Heart left ventricle (tissue), 16 donors: Measurements from ENCODE around the gene CRHR1. TPM values are rescaled to one million over a fixed set of nuclear protein-coding genes. Genes with fewer than 3 reads are reported as not detected.

Source experiments
- ATAC-seq, 4 donors: fragments of 200-7000 bp; cut with Tn5 transposase; one replicate each; pipeline ENCODE4 v1.9.1; 2020 to 2022; ENCODE audit warnings: moderate library complexity in 4 of 4, mild to moderate bottlenecking in 3 of 4, moderate number of reproducible peaks in 1 of 4
- DNase-seq, 5 donors: peaks; one replicate each; pipeline ENCODE4 v3.0.0-alpha.2; 2020
- H3K27ac ChIP-seq, 12 donors: fragments of 200-600 bp; sonication (generic) in 4 of 12; one replicate each; pipeline versions ENCODE4 v1.5.0 to v1.8.0; 2016 to 2022; ENCODE audit warnings: mild to moderate bottlenecking in 2 of 12
- H3K27me3 ChIP-seq, 9 donors: fragments of 200-600 bp; sonication (generic) in 2 of 9; one replicate each; pipeline versions ENCODE4 v1.5.1 to v1.8.0; 2016 to 2022; ENCODE audit warnings: mild to moderate bottlenecking in 3 of 9
- H3K36me3 ChIP-seq, 9 donors: fragments of 200-600 bp; sonication (generic) in 2 of 9; one replicate each; pipeline versions ENCODE4 v1.5.0 to v1.8.0; 2018 to 2022; ENCODE audit warnings: mild to moderate bottlenecking in 2 of 9
- H3K4me1 ChIP-seq, 12 donors: fragments of 200-600 bp; sonication (generic) in 4 of 12; one replicate each; pipeline versions ENCODE4 v1.5.0 to v1.8.0; 2016 to 2022; ENCODE audit warnings: mild to moderate bottlenecking in 3 of 12
- H3K4me3 ChIP-seq, 12 donors: fragments of 200-600 bp; sonication (generic) in 4 of 12; one replicate each; pipeline versions ENCODE4 v1.5.0 to v1.8.0; 2017 to 2022; ENCODE audit warnings: mild to moderate bottlenecking in 9 of 12, moderate library complexity in 4 of 12
- H3K9me3 ChIP-seq, 12 donors: fragments of 200-600 bp; sonication (generic) in 4 of 12; one replicate each; pipeline versions ENCODE4 v1.5.0 to v1.8.0; 2016 to 2022; ENCODE audit warnings: mild to moderate bottlenecking in 1 of 12
- CTCF ChIP-seq, 12 donors: fragments of 200-600 bp; sonication (generic) in 4 of 12; IDR thresholded peaks; one replicate each; pipeline versions ENCODE4 v1.5.0 to v1.8.0; 2018 to 2022; ENCODE audit warnings: antibody characterized with exemption in 12 of 12, mild to moderate bottlenecking in 5 of 12
- POLR2A ChIP-seq, 2 donors: fragments of 450-650 bp; IDR thresholded peaks; one replicate each; pipeline ENCODE4 v1.6.1; 2017; ENCODE audit warnings: antibody characterized with exemption in 2 of 2, mild to moderate bottlenecking in 2 of 2, moderate library complexity in 2 of 2
- WGBS, 4 donors: extraction: QIAGEN DNeasy Blood & Tissue Kit in 2 of 4; methylation state at CpG; one replicate each; pipeline versions ENCODE4 v1.1.5 to v1.1.7; 2013 to 2018; 5-methylcytosine and 5-hydroxymethylcytosine counted together
- intact Hi-C, 10 donors: fragments of 100-400 bp; cut with DNase I; formaldehyde crosslinking; loops; one replicate each; pipeline versions ENCODE4 v1.11.1 to v1.14.2; 2022
- polyA plus RNA-seq, 2 donors: library from polyadenylated mRNA; stranded (reverse); fragments of 200-250 nt; gene quantifications; one replicate each; pipeline ENCODE4 v1.2.3, GENCODE V29; 2013
- total RNA-seq, 9 donors: library from RNA; depleted of rRNA in 2 of 9; stranded (reverse); fragments of >200 nt in 2 of 9; fragmentation: NEBNext Ultra II Directional in 3 of 9; extraction: Animal tissue kit (Norgen Biotek cat#: 25700) in 3 of 9; gene quantifications; one replicate each; pipeline versions ENCODE4 v1.1.0 to v1.2.4, GENCODE V29; 2016 to 2023
- donor health status: ischemic (EF 13 %, LVEDD 7.1; RV severe dilation, severe dysfunction).
- donor health status: healthy with polysubstance abuse.
- donor health status: DM: no; HTN: yes; CAD: no.
- donor health status: DM: no; HTN: no; CAD: no.
- donor health status: ischemic (EF 25% LVEDD 6.9; RV normal size, moderate dysfunction).
- donor health status: ischemic (EF 25% LVEDD 5.7; RV mildly dilated, moderate dysfunction).
- donor health status: healthy.
- donor health status: DM: yes; HTN: yes; CAD: no.
- donor health status: ischemic (EF 35%, LVEDD 5.7; RV mildly dilated, moderate dysfunction).
- donor health status: nonischemic (EF 11% LVEDD 7.7; RV severe dilation, severe dysfunction).
- donor health status: DM: yes; HTN: yes; CAD: no.
- donor health status: PGD.
- donor health status: ischemic (EF 29% LVEDD 5.4; RV normal size, mild dysfunction).
- donor health status: nonischemic (EF 23%, LVEDD 6.1; RV moderate dilation, normal function).

The CRHR1 gene
- total and polyA plus RNA-seq, 11 donors: 0.52 TPM; not detected in 10

GRCh38 chr17:45874151-45874550 is 90.0 kb downstream of the CRHR1 start:
- DNase-seq: no peak
- WGBS, 4 donors: 64 to 67% (median 67%) methylated on average over 3 of the region's 3 CpGs
- no peak for ATAC-seq

GRCh38 chr17:45876539-45876938 is 92.4 kb downstream of the CRHR1 start:
- WGBS, 4 donors: 66 to 82% (median 77%) methylated on average over 3 of the region's 3 CpGs
- peaks cover 0 to 34% (median 0%) of the 10 kb centered on the region in 9 donors for H3K27me3 ChIP-seq
- no peaks in the 10 kb centered on the region for H3K4me1 ChIP-seq
- H3K36me3 ChIP-seq: no peaks in the 10 kb centered on the region
- H3K27ac ChIP-seq: no peak overlapping the region
- DNase-seq (no peak), ATAC-seq (no peak)
- intact Hi-C loops: no loop called here
- no peak overlapping the region for H3K4me3 ChIP-seq
- H3K9me3 ChIP-seq: peaks cover 0 to 5% (median 0%) of the 10 kb centered on the region in 12 donors
- TF ChIP-seq POLR2A (IDR thresholded peaks at IDR 0.05): no peak
- TF ChIP-seq CTCF (IDR thresholded peaks at IDR 0.05): no peak

More at GRCh38 chr17:45874151-45874550, 90.0 kb downstream of the CRHR1 start:
- intact Hi-C loops: no loop called here
- no peak for TF ChIP-seq POLR2A (IDR thresholded peaks at IDR 0.05)
- H3K4me3 ChIP-seq: no peak overlapping the region
- H3K27ac ChIP-seq: no peak overlapping the region
- no peaks in the 10 kb centered on the region for H3K4me1 ChIP-seq
- peaks cover 0 to 30% (median 0%) of the 10 kb centered on the region in 9 donors for H3K27me3 ChIP-seq
- H3K9me3 ChIP-seq: peaks cover 0 to 5% (median 0%) of the 10 kb centered on the region in 12 donors
- no peaks in the 10 kb centered on the region for H3K36me3 ChIP-seq

GRCh38 chr17:45877467-45877866 is 93.3 kb downstream of the CRHR1 start:
- TF ChIP-seq POLR2A (IDR thresholded peaks at IDR 0.05): no peak
- no peak for TF ChIP-seq CTCF (IDR thresholded peaks at IDR 0.05)
- Histone ChIP-seq H3K27ac (no peak overlapping the region), H3K36me3 (no peaks in the 10 kb centered on the region), H3K9me3 (peaks cover 0 to 5% (median 0%) of the 10 kb centered on the region in 12 donors), H3K4me3 (no peak overlapping the region), H3K27me3 (peaks cover 0 to 28% (median 0%) of the 10 kb centered on the region in 9 donors), H3K4me1 (no peaks in the 10 kb centered on the region)
- DNase-seq (no peak), ATAC-seq (no peak)
- WGBS, 4 donors: 65 to 79% (median 71%) methylated on average over 1 of the region's 1 CpG
- intact Hi-C loops: no loop called here

- H3K4me3 ChIP-seq: no peak overlapping the region
- no peaks in the 10 kb centered on the region for H3K4me1 ChIP-seq
- 86 to 100% (median 89%) methylated on average over 2 of the region's 2 CpGs for WGBS, 4 donors
- intact Hi-C loops: no loop called here
- H3K9me3 ChIP-seq: peaks cover 0 to 7% (median 0%) of the 10 kb centered on the region in 12 donors
- H3K27me3 ChIP-seq: peaks cover 0 to 5% (median 0%) of the 10 kb centered on the region in 9 donors
- H3K36me3 ChIP-seq: no peaks in the 10 kb centered on the region
- ATAC-seq (no peak), DNase-seq (no peak)
- TF ChIP-seq POLR2A (IDR thresholded peaks at IDR 0.05) (no peak), CTCF (IDR thresholded peaks at IDR 0.05) (no peak)
- H3K27ac ChIP-seq: no peak overlapping the region
These were observed 98.9 kb downstream of the CRHR1 start for GRCh38 chr17:45883063-45883462.

Other genes with a start within 250 kb of the CRHR1 start
- gene SPPL2C, start 60.6 kb downstream of the CRHR1 start, total RNA-seq: not detected
- not detected for gene SPPL2C, start 60.6 kb downstream of the CRHR1 start, polyA plus RNA-seq
- gene MAPT, start 110.2 kb downstream of the CRHR1 start, total RNA-seq: 10 to 100 TPM; 17.9 to 70.4 (median 38.2) TPM
- 10 to 100 TPM in 1 of 2 donors, 1 to 10 TPM in 1; 2.9 to 15.6 TPM for gene MAPT, start 110.2 kb downstream of the CRHR1 start, polyA plus RNA-seq
- gene STH, start 214.9 kb downstream of the CRHR1 start, total RNA-seq: under 1 TPM in 1 of 9 donors, not detected in 8; 0.56 TPM
- 1 to 10 TPM in 1 of 2 donors, not detected in 1; 1.6 TPM for gene STH, start 214.9 kb downstream of the CRHR1 start, polyA plus RNA-seq